Measurements from ENCODE around the gene CFAP97. TPM values are rescaled to one million over a fixed set of nuclear protein-coding genes. Genes with fewer than 3 reads are reported as not detected.

Gene CFAP97
- total and polyA plus RNA-seq, 2 donors (not counting 1 experiment from before 2014, with no cell fraction given): 11.3 to 32.0 TPM

DNA sequence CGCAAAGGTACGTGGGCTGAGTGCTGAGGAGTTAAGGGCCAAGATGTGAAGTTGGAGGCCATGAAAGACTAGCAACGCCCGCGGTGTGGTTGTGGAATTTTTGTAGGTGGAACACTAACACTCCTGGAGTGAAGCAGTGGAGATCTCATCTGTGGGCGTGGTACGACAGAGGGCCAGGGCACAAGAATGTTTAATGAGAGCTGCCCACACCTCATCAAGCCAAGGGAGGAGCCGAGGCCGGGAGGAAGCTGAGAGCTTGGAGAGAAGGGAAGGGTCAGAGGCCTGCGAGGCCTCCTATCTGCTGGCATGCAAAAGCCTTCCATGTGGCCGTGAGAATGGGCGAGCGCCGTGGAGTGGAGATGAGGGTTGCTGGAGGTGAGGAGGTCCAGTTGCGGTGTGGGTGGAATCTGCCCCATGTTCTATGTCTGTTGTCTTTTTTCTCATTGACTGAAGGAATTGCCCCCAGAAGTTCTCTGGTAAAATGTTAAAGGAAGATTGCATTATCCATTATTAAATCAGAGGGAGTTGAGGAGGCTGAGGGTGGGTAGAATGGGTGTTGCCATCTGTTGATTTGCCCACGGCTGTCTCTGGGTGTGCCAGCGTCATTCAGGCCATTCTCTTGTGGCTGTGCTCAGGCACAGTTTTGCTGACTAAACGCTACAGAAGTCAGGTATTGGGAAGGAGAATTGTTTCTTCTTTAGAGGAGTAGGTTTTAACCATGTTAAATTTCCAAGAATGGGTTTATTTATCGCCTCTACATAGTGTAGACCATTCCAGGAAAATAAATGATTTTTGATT lies 25.4 kb upstream of the CFAP97 start:
- no peak overlapping the region for H3K4me3 ChIP-seq (ENCODE audit: control extremely low read depth in 1 of 5, extremely low read depth in 1 of 5, insufficient read depth in 1 of 5, low read depth in 2 of 5, low read length in 4 of 5)
- Mint-ChIP-seq H3K4me1 (peaks cover 30% of the 10 kb centered on the region), H3K27ac (no peak overlapping the region), H3K4me3 (no peak overlapping the region), H3K27me3 (no peaks in the 10 kb centered on the region), H3K9me3 (ENCODE audit: insufficient read depth) (no peaks in the 10 kb centered on the region)
- H3K79me2 ChIP-seq (ENCODE audit: control insufficient read depth, insufficient read depth, low read length): peaks cover 96% of the 10 kb centered on the region
- ChIA-PET POLR2A (no interaction called here), CTCF (no interaction called here)
- intact Hi-C loops (cut with micrococcal nuclease): no loop called here
- no peak overlapping the region for H3K9ac ChIP-seq (ENCODE audit: low read length)
- H2AFZ ChIP-seq (ENCODE audit: insufficient read depth, low read depth, low read length, poor library complexity, severe bottlenecking): no peak overlapping the region
- TF ChIP-seq EZH2 (IDR thresholded peaks at IDR 0.05; ENCODE audit: borderline replicate concordance, insufficient read depth, low read depth, low read length, poor library complexity, severe bottlenecking): no peak
- TF ChIP-seq, protein P1, sequence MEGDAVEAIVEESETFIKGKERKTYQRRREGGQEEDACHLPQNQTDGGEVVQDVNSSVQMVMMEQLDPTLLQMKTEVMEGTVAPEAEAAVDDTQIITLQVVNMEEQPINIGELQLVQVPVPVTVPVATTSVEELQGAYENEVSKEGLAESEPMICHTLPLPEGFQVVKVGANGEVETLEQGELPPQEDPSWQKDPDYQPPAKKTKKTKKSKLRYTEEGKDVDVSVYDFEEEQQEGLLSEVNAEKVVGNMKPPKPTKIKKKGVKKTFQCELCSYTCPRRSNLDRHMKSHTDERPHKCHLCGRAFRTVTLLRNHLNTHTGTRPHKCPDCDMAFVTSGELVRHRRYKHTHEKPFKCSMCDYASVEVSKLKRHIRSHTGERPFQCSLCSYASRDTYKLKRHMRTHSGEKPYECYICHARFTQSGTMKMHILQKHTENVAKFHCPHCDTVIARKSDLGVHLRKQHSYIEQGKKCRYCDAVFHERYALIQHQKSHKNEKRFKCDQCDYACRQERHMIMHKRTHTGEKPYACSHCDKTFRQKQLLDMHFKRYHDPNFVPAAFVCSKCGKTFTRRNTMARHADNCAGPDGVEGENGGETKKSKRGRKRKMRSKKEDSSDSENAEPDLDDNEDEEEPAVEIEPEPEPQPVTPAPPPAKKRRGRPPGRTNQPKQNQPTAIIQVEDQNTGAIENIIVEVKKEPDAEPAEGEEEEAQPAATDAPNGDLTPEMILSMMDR (IDR thresholded peaks at IDR 0.05): no peak
- peaks cover 57% of the 10 kb centered on the region for H4K20me1 ChIP-seq (ENCODE audit: control insufficient read depth, insufficient read depth, low read length, poor library complexity, severe bottlenecking)
- ATAC-seq (ENCODE audit: low read depth) (no peak), DNase-seq (no peak)
- H3K27me3 ChIP-seq (replicated peaks in 1 of 4; ENCODE audit: control extremely low read depth in 1 of 4, control insufficient read depth in 3 of 4, insufficient read depth in 4 of 4, low read length in 3 of 4): no peaks in the 10 kb centered on the region
- WGBS (ENCODE audit: insufficient coverage): over 99% methylated on average over 17 of the region's 19 CpGs
- peaks cover 6 to 7% of the 10 kb centered on the region in 2 donors for H3K4me1 ChIP-seq (ENCODE audit: control insufficient read depth in 2 of 2, insufficient read depth in 2 of 2, low read length in 2 of 2)
- H3K27ac ChIP-seq (ENCODE audit: low read length in 2 of 2): no peak overlapping the region
- no peak overlapping the region for H3K4me2 ChIP-seq (replicated peaks; ENCODE audit: low read depth, low read length, poor library complexity, severe bottlenecking)
- no peaks in the 10 kb centered on the region for H3K9me3 ChIP-seq (ENCODE audit: control extremely low read depth in 1 of 3, control insufficient read depth in 2 of 3, insufficient read depth in 1 of 3, low read length in 2 of 3)
- no peaks in the 10 kb centered on the region for H3K36me3 ChIP-seq (replicated peaks in 1 of 2; ENCODE audit: control extremely low read depth in 1 of 2, control insufficient read depth in 1 of 2, extremely low read depth in 1 of 2, insufficient read depth in 2 of 2, low read length in 1 of 2)

DNA sequence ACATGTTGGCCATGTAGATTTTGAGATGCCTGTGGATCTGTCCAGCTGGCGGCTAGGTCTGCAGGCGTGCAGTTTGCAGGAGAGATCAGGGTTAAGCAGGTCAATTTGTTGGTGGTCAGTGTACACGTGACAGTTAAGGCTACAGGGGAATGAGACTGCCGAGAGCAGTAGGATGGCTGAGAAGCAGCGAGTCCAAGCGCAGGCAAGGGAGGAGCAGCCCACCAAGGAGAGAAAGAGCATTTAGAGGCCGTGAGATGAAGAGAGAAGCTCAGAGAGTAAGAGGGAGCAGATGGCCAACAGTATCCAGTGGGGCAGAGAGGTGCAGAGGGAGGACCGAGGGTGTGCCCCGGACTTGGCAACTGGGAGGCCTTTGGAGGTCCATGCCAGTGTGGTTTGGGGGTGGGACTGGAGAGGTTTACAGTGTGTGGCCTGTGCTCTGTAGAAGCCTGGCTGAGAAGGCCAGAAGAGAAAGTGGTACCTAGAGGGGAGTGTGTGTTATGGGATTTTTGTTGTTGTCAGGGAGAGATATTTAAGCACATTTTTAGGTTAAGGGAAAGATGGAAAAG lies 24.0 kb upstream of the CFAP97 start:
- Mint-ChIP-seq H3K4me3 (no peak overlapping the region), H3K27me3 (no peaks in the 10 kb centered on the region), H3K9me3 (ENCODE audit: insufficient read depth) (no peaks in the 10 kb centered on the region), H3K4me1 (peaks cover 36% of the 10 kb centered on the region), H3K27ac (no peak overlapping the region)
- Histone ChIP-seq H3K4me2 (replicated peaks; ENCODE audit: low read depth, low read length, poor library complexity, severe bottlenecking) (no peak overlapping the region), H3K36me3 (replicated peaks in 1 of 2; ENCODE audit: control extremely low read depth in 1 of 2, control insufficient read depth in 1 of 2, extremely low read depth in 1 of 2, insufficient read depth in 2 of 2, low read length in 1 of 2) (no peaks in the 10 kb centered on the region), H3K79me2 (ENCODE audit: control insufficient read depth, insufficient read depth, low read length) (peaks cover 96% of the 10 kb centered on the region), H3K9me3 (ENCODE audit: control extremely low read depth in 1 of 3, control insufficient read depth in 2 of 3, insufficient read depth in 1 of 3, low read length in 2 of 3) (no peaks in the 10 kb centered on the region), H3K27me3 (replicated peaks in 1 of 4; ENCODE audit: control extremely low read depth in 1 of 4, control insufficient read depth in 3 of 4, insufficient read depth in 4 of 4, low read length in 3 of 4) (no peaks in the 10 kb centered on the region), H4K20me1 (ENCODE audit: control insufficient read depth, insufficient read depth, low read length, poor library complexity, severe bottlenecking) (peaks cover 57% of the 10 kb centered on the region), H2AFZ (ENCODE audit: insufficient read depth, low read depth, low read length, poor library complexity, severe bottlenecking) (no peak overlapping the region), H3K4me3 (ENCODE audit: control extremely low read depth in 1 of 5, extremely low read depth in 1 of 5, insufficient read depth in 1 of 5, low read depth in 2 of 5, low read length in 4 of 5) (no peak overlapping the region), H3K27ac (ENCODE audit: low read length in 2 of 2) (no peak overlapping the region), H3K4me1 (ENCODE audit: control insufficient read depth in 2 of 2, insufficient read depth in 2 of 2, low read length in 2 of 2) (peaks cover 6 to 7% of the 10 kb centered on the region in 2 donors), H3K9ac (ENCODE audit: low read length) (no peak overlapping the region)
- TF ChIP-seq, protein P1 (IDR thresholded peaks at IDR 0.05): no peak
- no peak for TF ChIP-seq EZH2 (IDR thresholded peaks at IDR 0.05; ENCODE audit: borderline replicate concordance, insufficient read depth, low read depth, low read length, poor library complexity, severe bottlenecking)
- POLR2A ChIA-PET: no interaction called here
- intact Hi-C loops (cut with micrococcal nuclease): no loop called here
- CTCF ChIA-PET: interaction anchor here (1.0 kb wide), 1 partner anchor 19 kb away, joined by 3 read pairs; the partner anchor contains the start of gene SNX25
- WGBS (ENCODE audit: insufficient coverage): 96% methylated on average over 9 of the region's 9 CpGs
- ATAC-seq (ENCODE audit: low read depth): no peak
- DNase-seq: no peak
